MM.1S (cell line): ENCODE measurements around the gene PTPRN2.

ENCODE experiments used
- EZH2 ChIP-seq: fragments of 300-600 bp; sonication (generic); optimal IDR thresholded peaks from 2 replicates; pipeline ENCODE3; 2017; ENCODE audit warnings: low read depth, mild to moderate bottlenecking, antibody characterized with exemption, low read length, mixed read lengths
- TF ChIP-seq, protein P1 (sequence below): fragments of 300-600 bp; sonication (generic); IDR thresholded peaks from 2 replicates; pipeline ENCODE4 v1.5.1; 2016; ENCODE audit warnings: antibody characterized with exemption, low read length, mixed read lengths

DNA sequence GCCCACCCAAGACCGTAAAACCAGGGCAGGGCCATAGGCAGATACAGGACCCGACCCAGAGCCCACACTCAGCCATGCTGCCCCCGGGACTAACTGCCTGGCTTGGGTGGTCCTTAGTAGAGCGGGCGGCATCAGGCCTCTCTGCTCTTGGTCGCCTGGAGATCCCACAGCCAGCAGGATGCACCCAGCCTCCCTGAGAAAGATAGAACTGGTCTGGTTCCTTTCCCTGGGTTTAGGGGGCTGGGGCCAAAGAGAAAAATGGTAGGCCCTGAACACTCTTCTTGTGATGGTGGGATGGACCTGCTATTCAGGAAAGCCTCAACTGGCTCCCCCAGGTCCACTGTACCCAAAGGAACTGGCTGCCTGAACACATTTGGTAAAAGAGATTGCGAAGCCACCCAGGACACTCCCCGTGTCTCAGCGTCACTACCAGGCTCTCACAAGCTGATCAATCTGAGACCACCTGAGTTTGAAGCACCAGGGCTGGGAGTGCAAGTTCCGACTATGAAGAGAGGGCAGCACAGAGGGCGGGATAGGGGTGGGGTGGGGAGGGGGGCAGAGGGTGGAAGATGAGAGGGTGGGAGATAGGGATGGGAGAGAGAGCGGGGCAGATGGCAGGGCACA, 659.3 kb downstream of the PTPRN2 start:
- TF ChIP-seq, protein P1, sequence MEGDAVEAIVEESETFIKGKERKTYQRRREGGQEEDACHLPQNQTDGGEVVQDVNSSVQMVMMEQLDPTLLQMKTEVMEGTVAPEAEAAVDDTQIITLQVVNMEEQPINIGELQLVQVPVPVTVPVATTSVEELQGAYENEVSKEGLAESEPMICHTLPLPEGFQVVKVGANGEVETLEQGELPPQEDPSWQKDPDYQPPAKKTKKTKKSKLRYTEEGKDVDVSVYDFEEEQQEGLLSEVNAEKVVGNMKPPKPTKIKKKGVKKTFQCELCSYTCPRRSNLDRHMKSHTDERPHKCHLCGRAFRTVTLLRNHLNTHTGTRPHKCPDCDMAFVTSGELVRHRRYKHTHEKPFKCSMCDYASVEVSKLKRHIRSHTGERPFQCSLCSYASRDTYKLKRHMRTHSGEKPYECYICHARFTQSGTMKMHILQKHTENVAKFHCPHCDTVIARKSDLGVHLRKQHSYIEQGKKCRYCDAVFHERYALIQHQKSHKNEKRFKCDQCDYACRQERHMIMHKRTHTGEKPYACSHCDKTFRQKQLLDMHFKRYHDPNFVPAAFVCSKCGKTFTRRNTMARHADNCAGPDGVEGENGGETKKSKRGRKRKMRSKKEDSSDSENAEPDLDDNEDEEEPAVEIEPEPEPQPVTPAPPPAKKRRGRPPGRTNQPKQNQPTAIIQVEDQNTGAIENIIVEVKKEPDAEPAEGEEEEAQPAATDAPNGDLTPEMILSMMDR = no peak
- TF ChIP-seq EZH2 = no peak
